Ovary (tissue), 9 donors: Measurements from ENCODE around the gene ABHD18. TPM values are rescaled to one million over a fixed set of nuclear protein-coding genes. Genes with fewer than 3 reads are reported as not detected.
"Not testable (repeated sequence)": the region's sequence is repeated elsewhere in the genome, so short reads cannot be mapped to it uniquely, and the experiment has no call there.

ENCODE experiments used
- DNase-seq, 5 donors: peaks; one replicate each; pipeline ENCODE4 v3.0.0-alpha.2; 2019 to 2020
- H3K27ac ChIP-seq, 2 donors: fragments of 200-600 bp; one replicate each; pipeline versions ENCODE4 v1.5.1 to v1.8.0; 2019 to 2022
- H3K27me3 ChIP-seq: fragments of 200-600 bp; one replicate; pipeline ENCODE4 v1.8.0; 2022
- H3K36me3 ChIP-seq: fragments of 200-600 bp; sonication (generic); one replicate; pipeline ENCODE4 v1.5.1; 2019
- H3K4me1 ChIP-seq: one replicate; pipeline ENCODE4 v1.8.1; 2013; ENCODE audit warnings: mild to moderate bottlenecking, moderate library complexity; ENCODE audit not compliant: insufficient read depth
- H3K4me3 ChIP-seq: fragments of 200-600 bp; sonication (generic); one replicate; pipeline ENCODE4 v1.5.1; 2017
- H3K9me3 ChIP-seq, 2 donors: fragments of 200-600 bp in 1 of 2; sonication (generic) in 1 of 2; one replicate each; pipeline versions ENCODE4 v1.5.1 to v1.8.1; 2013 to 2019; ENCODE audit warnings: mild to moderate bottlenecking in 1 of 2, moderate library complexity in 1 of 2
- CTCF ChIP-seq, 3 donors: fragments of 450-650 bp in 2 of 3; fragments of 200-600 bp in 1 of 3; IDR thresholded peaks; one replicate each; pipeline versions ENCODE4 v1.5.1 to v1.8.0; 2016 to 2022; ENCODE audit warnings: antibody characterized with exemption in 3 of 3, mild to moderate bottlenecking in 1 of 3
- EP300 ChIP-seq: sonication (generic); formaldehyde crosslinking; IDR thresholded peaks from one replicate; pipeline ENCODE4 v1.6.1; 2017; ENCODE audit warnings: antibody characterized with exemption
- POLR2A ChIP-seq: fragments of 450-650 bp; IDR thresholded peaks from one replicate; pipeline ENCODE4 v1.6.1; 2017; ENCODE audit warnings: antibody characterized with exemption, mild to moderate bottlenecking, moderate library complexity
- WGBS, 3 donors: extraction: QIAGEN DNeasy Blood & Tissue Kit in 1 of 3; methylation state at CpG; one replicate each; pipeline versions ENCODE4 v1.1.5 to v1.1.7; 2013 to 2017; 5-methylcytosine and 5-hydroxymethylcytosine counted together
- intact Hi-C, 4 donors: fragments of 100-400 bp; cut with DNase I; formaldehyde crosslinking; loops; one replicate each; pipeline versions ENCODE4 v1.11.0 to v1.15.1; 2022 to 2023
- polyA plus RNA-seq, 2 donors: library from polyadenylated mRNA; stranded (reverse); fragments of 200-250 nt in 1 of 2; fragments of 350-450 nt in 1 of 2; fragmentation: Illumina TruSeq in 1 of 2; extraction: RNeasy Lipid Tissue Mini Kit (QIAGEN cat#74804) in 1 of 2; gene quantifications; one replicate each; pipeline ENCODE4 v1.2.3, GENCODE V29; 2013 to 2014
- total RNA-seq, 7 donors: library from RNA; depleted of rRNA in 2 of 7; stranded (reverse); fragments of >200 nt in 2 of 7; fragmentation: NEBNext Ultra II Directional in 3 of 7; extraction: Animal tissue kit (Norgen Biotek cat#: 25700) in 3 of 7; gene quantifications; one replicate each; pipeline versions ENCODE4 v1.1.0 to v1.2.4, GENCODE V29; 2016 to 2023
- donor health status: DM: no; HTN: no; CAD: no; lungs with moderate emphysema.
- donor health status: DM: no; HTN: no; CAD: no.
- donor health status: Bipolar disorder and iron deficiency.
- donor health status: DM: yes; HTN: yes; CAD: no.
- donor health status: DM: no; HTN: no; CAD: no.
- donor health status: DM: yes; HTN: yes; CAD: no.

The ABHD18 gene
- total and polyA plus RNA-seq, 9 donors: 3.5 to 11.3 (median 9.1) TPM

GRCh38 chr4:127968586-127968985 lies 3.4 kb downstream of the ABHD18 start:
- no peaks in the 10 kb centered on the region for H3K36me3 ChIP-seq
- no peaks in the 10 kb centered on the region for H3K27me3 ChIP-seq
- WGBS, 3 donors: 68 to 82% (median 77%) methylated on average over 2 of the region's 2 CpGs
- H3K9me3 ChIP-seq: no peaks in the 10 kb centered on the region
- H3K27ac ChIP-seq: no peak overlapping the region
- no peak overlapping the region for H3K4me3 ChIP-seq
- DNase-seq: no peak
- no peak for TF ChIP-seq CTCF (IDR thresholded peaks at IDR 0.05)
- no peak for TF ChIP-seq POLR2A
- no peak for TF ChIP-seq EP300
- peaks cover 2% of the 10 kb centered on the region for H3K4me1 ChIP-seq
- intact Hi-C loops: loop anchor here in 2 of 4 donors (5.0 to 10.0 kb wide), 4 partner anchors 94 to 334 kb away; partner anchors contain the start of genes HSPA4L (in 2 of the 2), INTU (in 1 of the 2) and LARP1B (in 1 of the 2)

GRCh38 chr4:127970925-127971324 lies 5.7 kb downstream of the ABHD18 start:
- H3K9me3 ChIP-seq, H3K4me3 ChIP-seq, intact Hi-C loops, DNase-seq, H3K36me3 ChIP-seq, H3K27me3 ChIP-seq, H3K4me1 ChIP-seq, H3K27ac ChIP-seq: not testable (repeated sequence)
- 79 to 87% (median 83%) methylated on average over 4 of the region's 4 CpGs for WGBS, 3 donors

- intact Hi-C loops: no loop called here
- H3K27ac ChIP-seq: no peak overlapping the region
These were observed 10.0 kb downstream of the ABHD18 start for GRCh38 chr4:127975121-127975770.

GRCh38 chr4:127978930-127979329 lies 13.7 kb downstream of the ABHD18 start:
- Histone ChIP-seq H3K4me1 (no peaks in the 10 kb centered on the region), H3K27me3 (no peaks in the 10 kb centered on the region), H3K9me3 (no peaks in the 10 kb centered on the region), H3K27ac (no peak overlapping the region), H3K36me3 (no peaks in the 10 kb centered on the region), H3K4me3 (no peak overlapping the region)
- TF ChIP-seq EP300 (no peak), CTCF (IDR thresholded peaks at IDR 0.05) (no peak), POLR2A (no peak)
- 97% methylated on average over 2 of the region's 2 CpGs for WGBS, 3 donors
- no peak for DNase-seq
- intact Hi-C loops: no loop called here

More at GRCh38 chr4:127975121-127975770, 10.0 kb downstream of the ABHD18 start:
- no peaks in the 10 kb centered on the region for H3K27me3 ChIP-seq
- TF ChIP-seq EP300 (no peak), CTCF (IDR thresholded peaks at IDR 0.05) (no peak), POLR2A (no peak)
- no peak for DNase-seq
- 95 to 98% (median 96%) methylated on average over 2 of the region's 2 CpGs for WGBS, 3 donors
- H3K4me1 ChIP-seq: no peaks in the 10 kb centered on the region
- H3K9me3 ChIP-seq: no peaks in the 10 kb centered on the region
- no peak overlapping the region for H3K4me3 ChIP-seq
- no peaks in the 10 kb centered on the region for H3K36me3 ChIP-seq

GRCh38 chr4:127982445-127982844 lies 17.2 kb downstream of the ABHD18 start:
- intact Hi-C loops: no loop called here
- no peak for TF ChIP-seq POLR2A
- TF ChIP-seq CTCF (IDR thresholded peaks at IDR 0.05): no peak
- no peak for TF ChIP-seq EP300
- no peak for DNase-seq
- no peak overlapping the region for H3K4me3 ChIP-seq
- no peaks in the 10 kb centered on the region for H3K9me3 ChIP-seq
- H3K4me1 ChIP-seq: no peaks in the 10 kb centered on the region
- 90 to 94% (median 94%) methylated on average over 2 of the region's 2 CpGs for WGBS, 3 donors
- no peaks in the 10 kb centered on the region for H3K36me3 ChIP-seq
- no peak overlapping the region for H3K27ac ChIP-seq
- H3K27me3 ChIP-seq: no peaks in the 10 kb centered on the region
